Panc1 (cell line): ENCODE data around the gene THEMIS2. TPM values are rescaled to one million over a fixed set of nuclear protein-coding genes. Genes with fewer than 3 reads are reported as not detected.

Experiments
- ATAC-seq: fragments of 200-7000 bp; cut with Tn5 transposase; 2 replicates; pipeline ENCODE4 v1.9.1; 2020; ENCODE audit warnings: mild to moderate bottlenecking, moderate library complexity
- BruUV-seq: library from RNA; stranded (reverse); fragments of 400-500 nt; replicated peaks from 2 replicates; lab custom pipeline; 2021; lab: Mats Ljungman, UMichigan
- CTCF ChIA-PET: fragments of 300-600 bp; sonication (Branson Sonifier 250); formaldehyde crosslinking; loops from one replicate; lab custom pipeline; 2022; ENCODE audit warnings: antibody characterized with exemption; lab: Charles Lee
- POLR2A ChIA-PET: fragments of 300-600 bp; sonication (Branson Sonifier 250); formaldehyde crosslinking; loops from one replicate; lab custom pipeline; 2022; ENCODE audit warnings: antibody characterized with exemption; lab: Charles Lee
- DNase-seq: peaks from one replicate; pipeline ENCODE4 v3.0.0-alpha.2; 2010; ENCODE audit warnings: low read depth, low spot score
- H3K27ac ChIP-seq: 2 replicates; pipeline ENCODE4 v1.5.1; 2011; ENCODE audit warnings: mild to moderate bottlenecking, low read length, inconsistent platforms
- H3K27me3 ChIP-seq: fragments of 200-500 bp; sonication (Bioruptor generic); 2 replicates; pipeline ENCODE4 v1.6.0; 2014; ENCODE audit warnings: low read length, inconsistent platforms; ENCODE audit not compliant: control insufficient read depth, insufficient read depth
- H3K36me3 ChIP-seq: fragments of 200-500 bp; sonication (Bioruptor generic); 2 replicates; pipeline ENCODE4 v1.5.1; 2014; ENCODE audit warnings: inconsistent platforms, mild to moderate bottlenecking, low read length, moderate library complexity; ENCODE audit not compliant: control insufficient read depth, insufficient read depth
- H3K4me1 ChIP-seq: 2 replicates; pipeline ENCODE4 v1.5.1; 2011; ENCODE audit warnings: inconsistent platforms, mild to moderate bottlenecking, low read length, moderate library complexity; ENCODE audit not compliant: control insufficient read depth, insufficient read depth
- H3K4me3 ChIP-seq, 2 experiments: 2 replicates each; pipeline ENCODE4 v1.5.1; 2011 to 2012; ENCODE audit warnings: low read depth in 2 of 2, low read length in 2 of 2, mild to moderate bottlenecking in 2 of 2, inconsistent platforms in 1 of 2, moderate library complexity in 1 of 2
- H3K9me3 ChIP-seq: fragments of 200-500 bp; sonication (Bioruptor generic); 2 replicates; pipeline ENCODE4 v1.5.1; 2014; ENCODE audit warnings: low read depth, mild to moderate bottlenecking, inconsistent platforms, low read length, moderate library complexity; ENCODE audit not compliant: control insufficient read depth, insufficient read depth
- CTCF ChIP-seq: fragments of 450-650 bp; IDR thresholded peaks from 2 replicates; pipeline ENCODE4 v1.5.1; 2017; ENCODE audit warnings: mild to moderate bottlenecking
- POLR2AphosphoS5 ChIP-seq: IDR thresholded peaks from 2 replicates; pipeline ENCODE4 v1.6.1; 2012; ENCODE audit warnings: mild to moderate bottlenecking, low read depth, low read length, moderate library complexity
- REST ChIP-seq, 2 experiments: IDR thresholded peaks; 2 replicates each; pipeline ENCODE4 v1.6.1; 2011 to 2012; ENCODE audit warnings: low read depth in 2 of 2, control low read depth in 1 of 2, low read length in 1 of 2, mild to moderate bottlenecking in 1 of 2, moderate library complexity in 1 of 2; ENCODE audit not compliant: insufficient read depth in 1 of 2
- SIN3A ChIP-seq: IDR thresholded peaks from 2 replicates; pipeline ENCODE4 v1.6.1; 2012; ENCODE audit warnings: low read depth, mild to moderate bottlenecking, low read length, moderate library complexity, borderline replicate concordance; ENCODE audit not compliant: insufficient read depth
- TCF7L2 ChIP-seq: IDR thresholded peaks from 2 replicates; pipeline ENCODE4 v1.6.1; 2011; ENCODE audit warnings: mild to moderate bottlenecking, low read depth, low read length, inconsistent platforms
- in situ Hi-C: cut with HindIII; loops from 2 replicates; pipeline ENCODE4 v1.10.0; 2016; ENCODE audit warnings: low sequenced_read_pairs, low pct_unique_long_range_greater_than_20kb
- intact Hi-C: fragments of 100-400 bp; cut with micrococcal nuclease; formaldehyde crosslinking; loops from one replicate; pipeline ENCODE4 v1.10.0; 2022; ENCODE audit not compliant: unreplicated experiment
- total RNA-seq: library from RNA; stranded (reverse); gene quantifications from one replicate; pipeline ENCODE4 v1.2.1, GENCODE V29; 2021; ENCODE audit not compliant: unreplicated experiment

THEMIS2 gene
- total RNA-seq, 1 experiment from 2014 or later, result 4.2 TPM

- ATAC-seq (no peak), DNase-seq (no peak)
- ChIA-PET POLR2A (no interaction called here), CTCF (no interaction called here)
- Histone ChIP-seq H3K36me3 (no peaks in the 10 kb centered on the region), H3K27ac (no peak overlapping the region), H3K27me3 (no peaks in the 10 kb centered on the region), H3K9me3 (no peaks in the 10 kb centered on the region), H3K4me1 (no peaks in the 10 kb centered on the region), H3K4me3 (no peak overlapping the region)
- in situ Hi-C loops (no loop called here), intact Hi-C loops (no loop called here)
- TF ChIP-seq CTCF (no peak), TCF7L2 (no peak), REST (IDR thresholded peaks at IDR 0.05; ENCODE audit: insufficient read depth in 1 of 2, low read depth in 2 of 2, low read length in 1 of 2) (no peak), POLR2AphosphoS5 (no peak), SIN3A (no peak)
- BruUV-seq, result no TSS peak
Observed at GRCh38 chr1:27884006-27884954, 11.9 kb downstream of the THEMIS2 start.

GRCh38 chr1:27885114-27885528 lies 12.8 kb downstream of the THEMIS2 start:
- intact Hi-C loops, result no loop called here
- no peak for TF ChIP-seq TCF7L2
- Histone ChIP-seq H3K4me3 (no peak overlapping the region), H3K27ac (no peak overlapping the region), H3K9me3 (no peaks in the 10 kb centered on the region), H3K27me3 (no peaks in the 10 kb centered on the region), H3K36me3 (no peaks in the 10 kb centered on the region), H3K4me1 (no peaks in the 10 kb centered on the region)
- no peak for ATAC-seq
- BruUV-seq, result no TSS peak
- in situ Hi-C loops, result no loop called here
- ChIA-PET CTCF (no interaction called here), POLR2A (no interaction called here)
- DNase-seq, result no peak
